ENCODE measurements around the gene GAB1.

GAB1 gene

GRCh38 chr4:143424276-143424675 is 87.6 kb downstream of the GAB1 start:
- DNase-seq, result no peak

- DNase-seq, result no peak
These were observed 95.0 kb downstream of the GAB1 start for GRCh38 chr4:143431526-143432257.

- DNase-seq, result no peak
These were observed 95.5 kb downstream of the GAB1 start for GRCh38 chr4:143432258-143432591.

- no peak for DNase-seq
These were observed 96.6 kb downstream of the GAB1 start for GRCh38 chr4:143433231-143433630.

- DNase-seq, result no peak
These were observed 99.3 kb downstream of the GAB1 start for GRCh38 chr4:143435955-143436354.

GRCh38 chr4:143437476-143437875 is 100.8 kb downstream of the GAB1 start:
- DNase-seq, result no peak

- no peak for DNase-seq
These were observed 101.3 kb downstream of the GAB1 start for GRCh38 chr4:143437937-143438336.

- no peak for DNase-seq
These were observed 102.0 kb downstream of the GAB1 start for GRCh38 chr4:143438710-143439109.

GRCh38 chr4:143441109-143441508 is 104.4 kb downstream of the GAB1 start:
- no peak for DNase-seq

- no peak for DNase-seq
These were observed 105.0 kb downstream of the GAB1 start for GRCh38 chr4:143441678-143442077.

- no peak for DNase-seq
These were observed 107.1 kb downstream of the GAB1 start for GRCh38 chr4:143443728-143444127.

GRCh38 chr4:143451186-143451585 is 114.5 kb downstream of the GAB1 start:
- DNase-seq, result no peak

GRCh38 chr4:143455211-143455610 is 118.5 kb downstream of the GAB1 start:
- no peak for DNase-seq

- no peak for DNase-seq
These were observed 122.3 kb downstream of the GAB1 start for GRCh38 chr4:143458966-143459365.

- no peak for DNase-seq
These were observed 136.9 kb downstream of the GAB1 start for GRCh38 chr4:143473334-143474126.

- DNase-seq, result no peak
These were observed 140.8 kb downstream of the GAB1 start for GRCh38 chr4:143477487-143477886.

GRCh38 chr4:143481361-143481760 is 144.7 kb downstream of the GAB1 start:
- no peak for DNase-seq

- no peak for DNase-seq
These were observed 146.2 kb downstream of the GAB1 start for GRCh38 chr4:143482840-143483239.

- DNase-seq, result no peak
These were observed 149.6 kb downstream of the GAB1 start for GRCh38 chr4:143486314-143486713.

- DNase-seq, result no peak
These were observed 152.0 kb downstream of the GAB1 start for GRCh38 chr4:143488687-143489086.

GRCh38 chr4:143489106-143489505 is 152.4 kb downstream of the GAB1 start:
- DNase-seq, result no peak

GRCh38 chr4:143498021-143498420 is 161.3 kb downstream of the GAB1 start:
- no peak for DNase-seq

GRCh38 chr4:143502231-143502630 is 165.6 kb downstream of the GAB1 start:
- no peak for DNase-seq

GRCh38 chr4:143506031-143506430 is 169.4 kb downstream of the GAB1 start:
- DNase-seq, result no peak

- no peak for DNase-seq
These were observed 175.2 kb downstream of the GAB1 start for GRCh38 chr4:143511906-143512305.

Measured in right forelimb (tissue), 1 donor.